HFFc6 (cell line): ENCODE measurements around the gene PADI4. TPM values are rescaled to one million over a fixed set of nuclear protein-coding genes. Genes with fewer than 3 reads are reported as not detected.

Experiments
- DNase-seq: peaks from one replicate; pipeline ENCODE4 v3.0.0-alpha.2; 2018
- H3K27ac Mint-ChIP-seq: 2 replicates; pipeline ENCODE4 v1.8.0; 2020; ENCODE audit warnings: mild to moderate bottlenecking, mixed read lengths
- H3K27me3 Mint-ChIP-seq: 2 replicates; pipeline ENCODE4 v1.8.0; 2021; ENCODE audit warnings: mild to moderate bottlenecking, moderate library complexity, mixed read lengths; ENCODE audit not compliant: insufficient read depth
- H3K36me3 Mint-ChIP-seq: 2 replicates; pipeline ENCODE4 v1.8.0; 2021; ENCODE audit warnings: low read depth, mixed read lengths
- H3K4me1 Mint-ChIP-seq: 2 replicates; pipeline ENCODE4 v1.8.0; 2020; ENCODE audit warnings: low read depth, mixed read lengths
- H3K4me3 Mint-ChIP-seq: 2 replicates; pipeline ENCODE4 v1.8.0; 2020; ENCODE audit warnings: mild to moderate bottlenecking, moderate library complexity, mixed read lengths
- H3K9me3 Mint-ChIP-seq: 2 replicates; pipeline ENCODE4 v1.8.0; 2020; ENCODE audit warnings: mild to moderate bottlenecking, mixed read lengths
- total RNA-seq, 6 experiments: library from RNA; stranded (reverse); fragmentation: NEBNext Ultra II Directional; extraction: Animal tissue kit (Norgen Biotek cat#: 25700); gene quantifications; 2 replicates in 1 of 6; 3 replicates in 5 of 6; pipeline ENCODE4 v1.2.3, GENCODE V29; 2021
- TF ChIP-seq, protein P1 (sequence below): fragments of 200-600 bp; sonication (generic); IDR thresholded peaks from 2 replicates; pipeline ENCODE4 v1.5.0; 2021; ENCODE audit warnings: antibody characterized with exemption, mild to moderate bottlenecking

PADI4 gene
- total RNA-seq, 6 experiments from 2014 or later: not detected

DNA sequence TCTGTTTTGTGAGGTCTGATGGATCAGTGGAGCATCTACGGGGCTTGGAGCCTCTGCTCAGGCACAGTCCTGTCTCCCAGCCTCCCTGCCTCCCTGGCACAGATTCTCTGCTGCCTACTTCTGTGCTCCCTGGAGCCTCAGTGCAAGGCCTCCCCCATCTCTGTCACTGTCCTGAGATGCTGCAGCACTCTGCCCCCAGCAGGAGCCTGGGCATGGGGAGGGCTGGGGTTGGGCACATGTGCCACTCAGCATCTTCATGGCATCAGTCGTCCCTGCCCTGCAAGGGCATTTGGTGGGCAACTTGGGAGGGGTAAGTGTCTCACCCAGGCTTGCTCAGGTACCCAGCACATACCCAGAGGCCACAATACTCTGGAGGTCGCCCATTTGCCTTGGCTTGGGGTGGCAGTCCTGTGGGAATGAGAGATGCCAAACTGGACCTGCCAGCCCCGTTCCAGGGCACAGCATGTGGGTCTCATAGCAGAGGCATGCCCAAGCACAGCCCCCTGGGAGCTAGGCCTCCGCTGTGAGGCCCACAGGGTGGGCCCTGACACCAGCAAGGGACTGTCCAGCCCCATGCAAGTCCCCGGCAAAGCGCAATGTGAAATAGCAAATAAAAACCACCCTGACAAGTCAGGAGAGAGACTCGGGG is 30.4 kb upstream of the PADI4 start:
- H3K36me3 Mint-ChIP-seq: no peaks in the 10 kb centered on the region
- DNase-seq: no peak
- peaks cover 14% of the 10 kb centered on the region for H3K27me3 Mint-ChIP-seq
- no peaks in the 10 kb centered on the region for H3K9me3 Mint-ChIP-seq
- H3K4me1 Mint-ChIP-seq: peaks cover 8% of the 10 kb centered on the region; the same call in 1 of the 2 replicates
- TF ChIP-seq, protein P1, sequence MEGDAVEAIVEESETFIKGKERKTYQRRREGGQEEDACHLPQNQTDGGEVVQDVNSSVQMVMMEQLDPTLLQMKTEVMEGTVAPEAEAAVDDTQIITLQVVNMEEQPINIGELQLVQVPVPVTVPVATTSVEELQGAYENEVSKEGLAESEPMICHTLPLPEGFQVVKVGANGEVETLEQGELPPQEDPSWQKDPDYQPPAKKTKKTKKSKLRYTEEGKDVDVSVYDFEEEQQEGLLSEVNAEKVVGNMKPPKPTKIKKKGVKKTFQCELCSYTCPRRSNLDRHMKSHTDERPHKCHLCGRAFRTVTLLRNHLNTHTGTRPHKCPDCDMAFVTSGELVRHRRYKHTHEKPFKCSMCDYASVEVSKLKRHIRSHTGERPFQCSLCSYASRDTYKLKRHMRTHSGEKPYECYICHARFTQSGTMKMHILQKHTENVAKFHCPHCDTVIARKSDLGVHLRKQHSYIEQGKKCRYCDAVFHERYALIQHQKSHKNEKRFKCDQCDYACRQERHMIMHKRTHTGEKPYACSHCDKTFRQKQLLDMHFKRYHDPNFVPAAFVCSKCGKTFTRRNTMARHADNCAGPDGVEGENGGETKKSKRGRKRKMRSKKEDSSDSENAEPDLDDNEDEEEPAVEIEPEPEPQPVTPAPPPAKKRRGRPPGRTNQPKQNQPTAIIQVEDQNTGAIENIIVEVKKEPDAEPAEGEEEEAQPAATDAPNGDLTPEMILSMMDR: no peak
- no peak overlapping the region for H3K27ac Mint-ChIP-seq
- H3K4me3 Mint-ChIP-seq: no peak overlapping the region

DNA sequence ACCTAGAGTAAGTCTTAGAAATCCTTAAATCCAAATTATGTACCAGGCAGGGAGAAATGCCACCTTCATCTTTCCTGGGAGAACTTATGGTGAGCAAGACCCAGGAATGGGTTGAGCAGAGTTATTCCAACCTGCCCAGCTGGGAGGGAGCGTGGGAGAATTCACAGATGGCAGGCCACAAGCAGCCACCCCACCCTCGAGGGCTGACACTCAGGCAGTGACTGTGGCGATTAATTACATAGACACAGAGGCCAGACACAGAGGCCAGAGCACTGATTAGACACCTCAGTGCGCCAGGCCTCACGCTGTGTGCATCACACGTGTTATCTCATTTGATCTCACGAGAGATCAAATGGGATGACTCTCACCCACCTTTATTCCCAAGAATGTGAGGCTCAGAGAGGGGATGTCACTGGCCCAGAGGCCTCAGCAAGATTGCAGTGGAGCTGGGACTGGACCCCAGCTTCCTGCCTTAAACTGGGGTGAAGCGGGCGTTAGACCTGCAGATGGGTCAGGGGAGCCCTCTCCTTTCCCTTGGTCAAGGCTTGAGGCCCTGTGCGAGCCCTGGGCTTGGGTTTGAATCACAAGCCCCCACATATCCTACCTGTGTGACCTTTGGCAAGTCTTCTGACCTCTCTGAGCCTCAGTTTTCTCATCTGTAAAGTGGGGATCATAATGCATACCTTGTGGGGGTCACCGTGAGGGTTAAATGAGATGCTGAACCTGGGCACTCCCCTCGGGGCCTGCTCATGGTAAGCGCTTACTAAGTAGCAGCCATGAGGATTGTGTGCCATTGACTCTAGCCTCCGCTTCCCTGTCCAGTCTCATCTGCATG is 28.8 kb upstream of the PADI4 start:
- Mint-ChIP-seq H3K27me3 (peaks cover 25% of the 10 kb centered on the region), H3K36me3 (no peaks in the 10 kb centered on the region), H3K4me3 (no peak overlapping the region), H3K27ac (no peak overlapping the region), H3K4me1 (peaks cover 8% of the 10 kb centered on the region; the same call in 1 of the 2 replicates), H3K9me3 (no peaks in the 10 kb centered on the region)
- no peak for DNase-seq
- TF ChIP-seq, protein P1: no peak

DNA sequence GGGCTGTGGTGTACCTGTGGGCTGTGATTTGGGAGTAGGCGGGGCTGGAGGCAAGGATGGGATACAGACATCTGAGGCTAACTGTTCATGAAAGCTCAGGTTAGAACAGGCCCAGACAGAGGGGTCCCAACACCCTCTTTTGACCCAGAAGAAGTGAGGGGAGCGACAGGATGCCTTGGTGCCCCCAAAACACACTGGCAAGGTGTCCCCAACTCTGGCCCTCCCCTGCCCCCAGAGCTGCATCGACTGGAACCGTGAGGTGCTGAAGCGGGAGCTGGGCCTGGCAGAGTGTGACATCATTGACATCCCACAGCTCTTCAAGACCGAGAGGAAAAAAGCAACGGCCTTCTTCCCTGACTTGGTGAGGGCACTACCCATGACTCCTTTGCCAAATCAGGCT is 27.6 kb upstream of the PADI4 start:
- H3K27ac Mint-ChIP-seq: no peak overlapping the region
- no peaks in the 10 kb centered on the region for H3K9me3 Mint-ChIP-seq
- peaks cover 8% of the 10 kb centered on the region; the same call in 1 of the 2 replicates for H3K4me1 Mint-ChIP-seq
- peaks cover 33% of the 10 kb centered on the region for H3K27me3 Mint-ChIP-seq
- no peak for DNase-seq
- TF ChIP-seq, protein P1: no peak
- no peaks in the 10 kb centered on the region for H3K36me3 Mint-ChIP-seq
- no peak overlapping the region for H3K4me3 Mint-ChIP-seq

DNA sequence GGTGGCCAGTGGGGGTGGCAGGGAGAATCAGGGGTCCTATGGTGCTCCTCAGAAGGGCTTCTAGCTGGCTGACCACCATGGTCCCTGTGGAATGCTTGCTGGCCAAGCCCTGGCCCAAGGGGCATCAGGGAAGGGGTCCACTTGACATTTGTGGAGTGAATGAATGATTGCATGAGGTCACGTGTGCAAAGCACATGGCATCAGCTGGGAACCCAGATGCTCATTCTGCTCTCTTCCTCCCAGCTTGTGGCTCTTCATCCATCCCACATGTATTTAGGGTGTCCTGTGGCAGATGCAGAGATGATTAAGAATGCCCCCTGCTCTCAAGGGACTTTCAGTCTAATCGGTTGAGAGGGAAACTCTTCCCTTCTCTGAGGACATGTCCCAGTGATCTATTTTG is 27.1 kb upstream of the PADI4 start:
- no peaks in the 10 kb centered on the region for H3K36me3 Mint-ChIP-seq
- no peak overlapping the region for H3K27ac Mint-ChIP-seq
- H3K4me3 Mint-ChIP-seq: no peak overlapping the region
- H3K9me3 Mint-ChIP-seq: no peaks in the 10 kb centered on the region
- H3K4me1 Mint-ChIP-seq: peaks cover 8% of the 10 kb centered on the region; the same call in 1 of the 2 replicates
- H3K27me3 Mint-ChIP-seq: peaks cover 35% of the 10 kb centered on the region
- TF ChIP-seq, protein P1: no peak
- no peak for DNase-seq

DNA sequence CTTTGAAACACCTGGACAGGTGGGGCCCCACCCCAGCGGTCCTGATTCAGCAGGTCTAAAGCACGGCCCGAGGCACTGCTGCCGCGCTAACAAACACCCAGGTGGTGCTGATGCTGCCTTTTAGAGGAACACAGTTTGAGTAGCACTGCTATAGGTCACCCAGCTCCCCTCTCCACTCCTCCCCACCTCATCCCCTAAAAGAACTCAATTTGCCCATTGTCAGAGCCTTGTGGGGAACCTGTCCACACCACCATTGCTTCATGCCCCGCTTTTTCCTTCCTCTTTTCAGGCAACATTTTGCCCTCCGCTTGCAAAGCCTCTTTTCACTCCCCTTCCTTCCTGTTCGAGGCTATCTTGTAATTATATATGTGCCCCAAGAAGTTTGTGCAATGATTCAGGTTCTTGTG is 26.2 kb upstream of the PADI4 start:
- Mint-ChIP-seq H3K4me3 (no peak overlapping the region), H3K4me1 (peaks cover 8% of the 10 kb centered on the region; the same call in 1 of the 2 replicates), H3K27me3 (peaks cover 35% of the 10 kb centered on the region), H3K9me3 (no peaks in the 10 kb centered on the region), H3K27ac (no peak overlapping the region), H3K36me3 (no peaks in the 10 kb centered on the region)
- TF ChIP-seq, protein P1: no peak
- no peak for DNase-seq
